ENCODE results near the gene KSR2. TPM values are rescaled to one million over a fixed set of nuclear protein-coding genes. Genes with fewer than 3 reads are reported as not detected.

KSR2 gene
- total and polyA plus RNA-seq, 2 of the 4 experiments (the other 2 are of a cell fraction), result not detected

DNA sequence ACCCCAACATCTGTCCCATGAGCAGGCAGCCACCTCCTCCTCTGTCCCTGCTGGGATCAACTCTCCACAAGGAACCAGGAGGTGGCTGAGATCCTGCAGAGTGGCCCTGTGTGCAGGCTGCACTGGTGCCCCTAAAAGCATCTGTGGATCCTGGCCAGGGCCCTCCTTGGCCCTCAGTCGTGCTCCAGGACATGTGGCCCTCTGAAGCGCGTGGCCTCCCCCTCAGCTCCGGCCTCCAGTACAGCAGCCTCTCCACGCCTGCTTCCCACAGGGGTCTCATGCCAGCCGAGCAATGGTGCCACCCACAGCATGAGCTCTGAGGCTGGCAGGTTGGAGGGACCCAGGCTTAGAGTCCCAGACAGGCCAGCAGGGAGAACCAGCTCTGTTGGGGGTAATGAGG lies 530.0 kb downstream of the KSR2 start:
- Histone ChIP-seq H2BK120ac (ENCODE audit: low read depth, low read length) (no peak overlapping the region), H3K27ac (ENCODE audit: insufficient read depth, low read length) (no peak overlapping the region), H3K56ac (ENCODE audit: extremely low read depth, insufficient read depth, low read length) (no peak overlapping the region), H3K14ac (replicated peaks; ENCODE audit: low read depth, low read length) (no peak overlapping the region), H3K79me1 (ENCODE audit: low read depth in 1 of 2, low read length in 2 of 2) (no peaks in the 10 kb centered on the region), H4K8ac (ENCODE audit: low read depth in 2 of 2, low read length in 2 of 2) (no peak overlapping the region), H3K23ac (ENCODE audit: low read depth, low read length) (no peak overlapping the region), H3K4me3 (ENCODE audit: insufficient read depth, low read depth, low read length) (no peak overlapping the region), H3K4me2 (ENCODE audit: low read depth, low read length) (no peak overlapping the region), H3K18ac (ENCODE audit: low read depth, low read length) (no peak overlapping the region), H2BK20ac (ENCODE audit: low read depth, low read length) (no peak overlapping the region), H3K9me3 (ENCODE audit: control insufficient read depth, insufficient read depth, low read length) (peaks cover 55% of the 10 kb centered on the region), H3K4me1 (ENCODE audit: control insufficient read depth, insufficient read depth, low read length) (no peaks in the 10 kb centered on the region), H4K5ac (ENCODE audit: low read depth, low read length) (no peak overlapping the region), H3K9ac (ENCODE audit: low read depth, low read length) (no peak overlapping the region), H2BK15ac (ENCODE audit: low read depth, low read length) (no peak overlapping the region), H3K36me3 (ENCODE audit: control insufficient read depth, insufficient read depth, low read length) (no peaks in the 10 kb centered on the region), H4K20me1 (ENCODE audit: insufficient read depth, low read length) (no peaks in the 10 kb centered on the region), H4K91ac (ENCODE audit: insufficient read depth, low read depth, low read length) (no peak overlapping the region), H3K27me3 (ENCODE audit: control insufficient read depth, insufficient read depth, low read length) (no peaks in the 10 kb centered on the region), H2BK5ac (ENCODE audit: low read depth, low read length, poor library complexity, severe bottlenecking) (no peak overlapping the region), H3K9me1 (ENCODE audit: insufficient read depth, low read length) (no peaks in the 10 kb centered on the region), H2AK9ac (replicated peaks; ENCODE audit: low read depth, low read length, poor library complexity) (no peak overlapping the region), H2AK5ac (ENCODE audit: low read depth, low read length) (no peak overlapping the region), H3K4ac (ENCODE audit: low read depth, low read length) (no peak overlapping the region), H2AFZ (replicated peaks; ENCODE audit: low read length, poor library complexity) (no peak overlapping the region)
- intact Hi-C loops (cut with micrococcal nuclease) (no loop called here), dilution Hi-C loops (cut with HindIII; ENCODE audit: low sequenced_read_pairs, unreplicated experiment) (no loop called here), in situ Hi-C loops (cut with MboI; ENCODE audit: low sequenced_read_pairs) (no loop called here)
- ATAC-seq (ENCODE audit: low read depth) (no peak), DNase-seq (no peak)
- no TSS peak for BruUV-seq (replicated peaks)
- ChIA-PET POLR2A (ENCODE audit: unreplicated experiment) (no interaction called here), CTCF (no interaction called here)
- no peak for TF ChIP-seq POLR2A (IDR thresholded peaks at IDR 0.05; ENCODE audit: low read depth, low read length)
- no peak for TF ChIP-seq RAD21 (IDR thresholded peaks at IDR 0.05; ENCODE audit: low read length)
- WGBS, 2 experiments (ENCODE audit: extremely low coverage in 2 of 2, insufficient read length in 1 of 2), result 72% methylated on average over 4 of the region's 6 CpGs; no CpG with 5 or more reads in 1 of the 2 experiments

Data from IMR-90 (cell line).